Esophagus muscularis mucosa (tissue), 4 donors: ENCODE measurements around the gene GSTO2. TPM values are rescaled to one million over a fixed set of nuclear protein-coding genes. Genes with fewer than 3 reads are reported as not detected.

Experiments used
- DNase-seq: peaks from one replicate; pipeline ENCODE4 v3.0.0-alpha.2; 2017; ENCODE audit errors: extremely low spot score
- H3K27ac ChIP-seq, 4 donors: fragments of 200-600 bp; sonication (generic); replicated peaks in 1 of 4; 1 replicate in 3 of 4; 2 replicates in 1 of 4; pipeline ENCODE4 v1.5.1; 2016 to 2019; ENCODE audit warnings: mild to moderate bottlenecking in 1 of 4
- H3K27me3 ChIP-seq, 4 donors: fragments of 200-600 bp; sonication (generic); one replicate each; pipeline versions ENCODE4 v1.5.1 to v1.6.0; 2016 to 2019
- H3K36me3 ChIP-seq, 4 donors: fragments of 200-600 bp; sonication (generic); one replicate each; pipeline ENCODE4 v1.5.1; 2016 to 2019
- H3K4me1 ChIP-seq, 4 donors: fragments of 200-600 bp; sonication (generic); one replicate each; pipeline ENCODE4 v1.5.1; 2016 to 2019
- H3K4me3 ChIP-seq, 4 donors: fragments of 200-600 bp; sonication (generic); 1 replicate in 2 of 4; 2 replicates in 2 of 4; pipeline ENCODE4 v1.5.1; 2016 to 2019; ENCODE audit warnings: mild to moderate bottlenecking in 4 of 4, moderate library complexity in 1 of 4
- H3K9me3 ChIP-seq, 4 donors: fragments of 200-600 bp; sonication (generic); 1 replicate in 3 of 4; 2 replicates in 1 of 4; pipeline ENCODE4 v1.5.1; 2016 to 2019
- CTCF ChIP-seq, 3 experiments: fragments of 200-600 bp in 2 of 3; fragments of 450-650 bp in 1 of 3; sonication (generic) in 2 of 3; IDR thresholded peaks; one replicate each; pipeline ENCODE4 v1.5.1; 2017 to 2019; ENCODE audit warnings: antibody characterized with exemption in 3 of 3, mild to moderate bottlenecking in 2 of 3, moderate library complexity in 1 of 3
- EP300 ChIP-seq: sonication (generic); formaldehyde crosslinking; IDR thresholded peaks from one replicate; pipeline ENCODE4 v1.6.1; 2017; ENCODE audit warnings: antibody characterized with exemption
- POLR2A ChIP-seq: fragments of 450-650 bp; IDR thresholded peaks from one replicate; pipeline ENCODE4 v1.6.1; 2017; ENCODE audit warnings: antibody characterized with exemption, moderate library complexity, mild to moderate bottlenecking, low read depth
- POLR2AphosphoS5 ChIP-seq, 2 donors: sonication (generic); formaldehyde crosslinking; IDR thresholded peaks; one replicate each; pipeline ENCODE4 v1.6.1; 2017; ENCODE audit warnings: antibody characterized with exemption in 2 of 2
- WGBS: methylation state at CpG from one replicate; pipeline ENCODE4 v1.1.5; 2018; 5-methylcytosine and 5-hydroxymethylcytosine counted together
- intact Hi-C: fragments of 100-400 bp; cut with DNase I; formaldehyde crosslinking; loops from one replicate; pipeline ENCODE4 v1.15.1; 2023
- total RNA-seq, 4 donors: library from RNA; depleted of rRNA; stranded (reverse); fragments of >200 nt; gene quantifications; one replicate each; pipeline versions ENCODE4 v1.1.0 to v1.2.1, GENCODE V29; 2016

GSTO2 gene
- total RNA-seq, 4 donors from 2014 or later = 0.42 to 0.99 (median 0.63) TPM

GRCh38 chr10:104300002-104300735 lies 31.2 kb downstream of the GSTO2 start:
- Histone ChIP-seq H3K4me3 (peak overlapping the region in 2 of 4 donors; percentile 1 to 8), H3K9me3 (no peaks in the 10 kb centered on the region), H3K27ac (peak overlapping the region; percentile 87 to 96 (median 90)), H3K4me1 (peaks cover 71 to 85% (median 80%) of the 10 kb centered on the region in 4 donors), H3K27me3 (no peaks in the 10 kb centered on the region), H3K36me3 (no peaks in the 10 kb centered on the region)
- TF ChIP-seq CTCF (IDR thresholded peaks at IDR 0.05) (no peak), EP300 (peak; percentile 96), POLR2AphosphoS5 (IDR thresholded peaks at IDR 0.05) (peak; percentile 76 to 93)
- WGBS = 19% methylated on average over 12 of the region's 12 CpGs
- no peak for DNase-seq
- intact Hi-C loops = no loop called here

- WGBS = 22% methylated on average over 4 of the region's 7 CpGs
These were observed 31.8 kb downstream of the GSTO2 start for GRCh38 chr10:104300736-104301292.

GRCh38 chr10:104301907-104302690 lies 33.1 kb downstream of the GSTO2 start:
- WGBS = 85% methylated on average over 3 of the region's 3 CpGs
- DNase-seq = no peak
- TF ChIP-seq EP300 = no peak
- no peak for TF ChIP-seq POLR2A
- no peak for TF ChIP-seq POLR2AphosphoS5 (IDR thresholded peaks at IDR 0.05)
- peak in 1 of 3 experiments; percentile 4 for TF ChIP-seq CTCF (IDR thresholded peaks at IDR 0.05)
- Histone ChIP-seq H3K9me3 (no peaks in the 10 kb centered on the region), H3K27me3 (no peaks in the 10 kb centered on the region), H3K4me1 (peaks cover 88 to 98% (median 95%) of the 10 kb centered on the region in 4 donors), H3K4me3 (no peak overlapping the region), H3K36me3 (no peaks in the 10 kb centered on the region), H3K27ac (peak overlapping the region; percentile 87 to 96 (median 90))
- intact Hi-C loops = loop anchor here (2.0 kb wide), 1 partner anchor 37 kb away; the partner anchor contains the start of gene ITPRIP

More at GRCh38 chr10:104300736-104301292, 31.8 kb downstream of the GSTO2 start:
- H3K27me3 ChIP-seq = no peaks in the 10 kb centered on the region
- peak overlapping the region; percentile 87 to 96 (median 90) for H3K27ac ChIP-seq
- no peak for DNase-seq
- no peaks in the 10 kb centered on the region for H3K36me3 ChIP-seq
- intact Hi-C loops = no loop called here
- peak overlapping the region in 2 of 4 donors; percentile 1 to 8 for H3K4me3 ChIP-seq
- H3K9me3 ChIP-seq = no peaks in the 10 kb centered on the region
- no peak for TF ChIP-seq POLR2A
- peak; percentile 84 to 86 for TF ChIP-seq POLR2AphosphoS5 (IDR thresholded peaks at IDR 0.05)
- peak in 2 of 3 experiments; percentile 8 to 28 for TF ChIP-seq CTCF (IDR thresholded peaks at IDR 0.05)
- peak; percentile 3 for TF ChIP-seq EP300
- peaks cover 78 to 87% (median 85%) of the 10 kb centered on the region in 4 donors for H3K4me1 ChIP-seq

- H3K9me3 ChIP-seq = no peaks in the 10 kb centered on the region
- DNase-seq = no peak
- H3K4me1 ChIP-seq = peaks cover 78 to 87% (median 83%) of the 10 kb centered on the region in 4 donors
- H3K36me3 ChIP-seq = peaks cover 0 to 6% (median 0%) of the 10 kb centered on the region in 4 donors
- H3K27ac ChIP-seq = peak overlapping the region; percentile 87 to 96 (median 90)
- no peaks in the 10 kb centered on the region for H3K27me3 ChIP-seq
- no peak for TF ChIP-seq EP300
- no peak for TF ChIP-seq CTCF (IDR thresholded peaks at IDR 0.05)
- no peak for TF ChIP-seq POLR2AphosphoS5 (IDR thresholded peaks at IDR 0.05)
- TF ChIP-seq POLR2A = no peak
- 47% methylated on average over 2 of the region's 2 CpGs for WGBS
- no peak overlapping the region for H3K4me3 ChIP-seq
- intact Hi-C loops = loop anchor here (2.0 kb wide), 1 partner anchor 35 kb away; the partner anchor contains the start of gene ITPRIP
These were observed 34.8 kb downstream of the GSTO2 start for GRCh38 chr10:104303594-104304355.
